ENCODE results near the gene CORO7. TPM values are rescaled to one million over a fixed set of nuclear protein-coding genes. Genes with fewer than 3 reads are reported as not detected.
"Not testable (repeated sequence)": the region's sequence is repeated elsewhere in the genome, so short reads cannot be mapped to it uniquely, and the experiment has no call there.

The CORO7 gene
- total and polyA plus RNA-seq, 7 experiments from 2014 or later, result 29.6 to 572 (median 141) TPM

GRCh38 chr16:4344300-4344982 lies 72.0 kb downstream of the CORO7 start:
- not testable (repeated sequence) for H3K4me3 Mint-ChIP-seq
- peaks cover 4 to 45% (median 27%) of the 10 kb centered on the region in 7 donors for H3K4me1 Mint-ChIP-seq
- POLR2A ChIA-PET, result interaction anchor here (0.6 kb wide), 1 partner anchor 84 kb away, joined by 3 read pairs; no protein-coding TSS in a partner anchor

GRCh38 chr16:4342866-4343744 lies 73.3 kb downstream of the CORO7 start:
- H3K9me3 ChIP-seq (ENCODE audit: control insufficient read depth in 2 of 3, low read length in 3 of 3), result no peaks in the 10 kb centered on the region
- Mint-ChIP-seq H3K9me3 (peaks cover 0 to 2% (median 0%) of the 10 kb centered on the region in 11 donors), H3K27me3 (no peaks in the 10 kb centered on the region), H3K36me3 (peaks cover 0 to 3% (median 0%) of the 10 kb centered on the region in 5 donors), H3K4me3 (no peak overlapping the region), H3K4me1 (peaks cover 4 to 37% (median 22%) of the 10 kb centered on the region in 7 donors), H3K27ac (peak overlapping the region in 4 of 9 donors; percentile 47 to 73 (median 64))
- ChIA-PET CTCF (interaction anchor here (1.0 to 1.4 kb wide), 2 partner anchors 11 to 53 kb away, joined by 3 to 5 read pairs; no protein-coding TSS in a partner anchor), POLR2A (interaction anchor here (0.6 kb wide), 1 partner anchor 85 kb away, joined by 3 read pairs; no protein-coding TSS in a partner anchor)
- peaks cover 0 to 40% (median 0%) of the 10 kb centered on the region in 3 experiments for H3K36me3 ChIP-seq (ENCODE audit: control insufficient read depth in 2 of 3, insufficient read depth in 3 of 3, low read length in 3 of 3)
- no peaks in the 10 kb centered on the region for H3K27me3 ChIP-seq (ENCODE audit: control insufficient read depth in 2 of 2, insufficient read depth in 2 of 2, low read length in 2 of 2)
- DNase-seq (no peak), ATAC-seq (no peak)
- no peak overlapping the region for H3K4me3 ChIP-seq (ENCODE audit: low read length)
- no peaks in the 10 kb centered on the region for H3K4me1 ChIP-seq (ENCODE audit: control insufficient read depth in 2 of 2, insufficient read depth in 2 of 2, low read length in 2 of 2)
- no peak overlapping the region for H3K27ac ChIP-seq (ENCODE audit: low read depth, low read length)
- intact Hi-C loops (cut with micrococcal nuclease), result no loop called here

More at GRCh38 chr16:4344300-4344982, 72.0 kb downstream of the CORO7 start:
- H3K27me3 Mint-ChIP-seq; H3K4me3 ChIP-seq (ENCODE audit: low read length); intact Hi-C loops (cut with micrococcal nuclease); H3K9me3 Mint-ChIP-seq; DNase-seq; H3K9me3 ChIP-seq (ENCODE audit: control insufficient read depth in 2 of 3, low read length in 3 of 3); H3K36me3 Mint-ChIP-seq; ATAC-seq; H3K27me3 ChIP-seq (ENCODE audit: control insufficient read depth in 2 of 2, insufficient read depth in 2 of 2, low read length in 2 of 2); H3K4me1 ChIP-seq (ENCODE audit: control insufficient read depth in 2 of 2, insufficient read depth in 2 of 2, low read length in 2 of 2): not testable (repeated sequence)
- peaks cover 0 to 28% (median 0%) of the 10 kb centered on the region in 3 experiments for H3K36me3 ChIP-seq (ENCODE audit: control insufficient read depth in 2 of 3, insufficient read depth in 3 of 3, low read length in 3 of 3)
- CTCF ChIA-PET, result interaction anchor here (1.0 to 1.4 kb wide), 2 partner anchors 13 to 54 kb away, joined by 3 to 5 read pairs; no protein-coding TSS in a partner anchor
- peak overlapping the region in 6 of 9 donors; percentile 11 to 68 (median 48) for H3K27ac Mint-ChIP-seq
- H3K27ac ChIP-seq (ENCODE audit: low read depth, low read length), result peak overlapping the region; percentile 40

- CTCF ChIA-PET, result interaction anchor here (1.2 to 1.4 kb wide), 4 partner anchors 11 to 368 kb away, joined by 3 to 5 read pairs (median 4); no protein-coding TSS in a partner anchor
- no peaks in the 10 kb centered on the region for H3K4me1 ChIP-seq (ENCODE audit: control insufficient read depth in 2 of 2, insufficient read depth in 2 of 2, low read length in 2 of 2)
- H3K36me3 ChIP-seq (ENCODE audit: control insufficient read depth in 2 of 3, insufficient read depth in 3 of 3, low read length in 3 of 3), result peaks cover 0 to 34% (median 0%) of the 10 kb centered on the region in 3 experiments
- H3K4me1 Mint-ChIP-seq, result peaks cover 0 to 23% (median 12%) of the 10 kb centered on the region in 7 donors
- H3K9me3 Mint-ChIP-seq, result peaks cover 0 to 2% (median 0%) of the 10 kb centered on the region in 11 donors
- no peak for ATAC-seq
- no peak overlapping the region for H3K27ac ChIP-seq (ENCODE audit: low read depth, low read length)
- intact Hi-C loops (cut with micrococcal nuclease), result no loop called here
- no peaks in the 10 kb centered on the region for H3K9me3 ChIP-seq (ENCODE audit: control insufficient read depth in 2 of 3, low read length in 3 of 3)
- H3K27me3 ChIP-seq (ENCODE audit: control insufficient read depth in 2 of 2, insufficient read depth in 2 of 2, low read length in 2 of 2), result no peaks in the 10 kb centered on the region
- DNase-seq, result no peak
- no peak overlapping the region for H3K4me3 ChIP-seq (ENCODE audit: low read length)
- no peak overlapping the region for H3K4me3 Mint-ChIP-seq
- H3K27me3 Mint-ChIP-seq, result no peaks in the 10 kb centered on the region
- H3K36me3 Mint-ChIP-seq, result peaks cover 0 to 3% (median 0%) of the 10 kb centered on the region in 5 donors
- H3K27ac Mint-ChIP-seq, result no peak overlapping the region
- POLR2A ChIA-PET, result no interaction called here
Observed at GRCh38 chr16:4341250-4341649, 75.1 kb downstream of the CORO7 start.

- Histone ChIP-seq H3K9me3 (ENCODE audit: control insufficient read depth in 2 of 3, low read length in 3 of 3) (no peaks in the 10 kb centered on the region), H3K4me3 (ENCODE audit: low read length) (no peak overlapping the region), H3K36me3 (ENCODE audit: control insufficient read depth in 2 of 3, insufficient read depth in 3 of 3, low read length in 3 of 3) (peaks cover 0 to 34% (median 0%) of the 10 kb centered on the region in 3 experiments), H3K4me1 (ENCODE audit: control insufficient read depth in 2 of 2, insufficient read depth in 2 of 2, low read length in 2 of 2) (no peaks in the 10 kb centered on the region), H3K27ac (ENCODE audit: low read depth, low read length) (no peak overlapping the region), H3K27me3 (ENCODE audit: control insufficient read depth in 2 of 2, insufficient read depth in 2 of 2, low read length in 2 of 2) (no peaks in the 10 kb centered on the region)
- peaks cover 0 to 15% (median 6%) of the 10 kb centered on the region in 7 donors for H3K4me1 Mint-ChIP-seq
- no peak overlapping the region for H3K27ac Mint-ChIP-seq
- H3K9me3 Mint-ChIP-seq, result peaks cover 0 to 2% (median 0%) of the 10 kb centered on the region in 11 donors
- DNase-seq, result no peak
- no peaks in the 10 kb centered on the region for H3K27me3 Mint-ChIP-seq
- H3K4me3 Mint-ChIP-seq, result no peak overlapping the region
- intact Hi-C loops (cut with micrococcal nuclease), result no loop called here
- ChIA-PET POLR2A (interaction anchor here (0.6 kb wide), 1 partner anchor 353 kb away, joined by 3 read pairs; no protein-coding TSS in a partner anchor), CTCF (interaction anchor here (1.2 to 1.3 kb wide), 2 partner anchors 10 to 368 kb away, joined by 3 to 5 read pairs; no protein-coding TSS in a partner anchor)
- ATAC-seq, result no peak
- peaks cover 0 to 3% (median 0%) of the 10 kb centered on the region in 5 donors for H3K36me3 Mint-ChIP-seq
Observed at GRCh38 chr16:4340443-4340842, 76.0 kb downstream of the CORO7 start.

GRCh38 chr16:4339909-4340308 lies 76.5 kb downstream of the CORO7 start:
- ChIA-PET POLR2A (interaction anchor here (0.5 kb wide), 1 partner anchor 51 kb away, joined by 3 read pairs; no protein-coding TSS in a partner anchor), CTCF (interaction anchor here (1.2 kb wide), 1 partner anchor 10 kb away, joined by 5 read pairs; no protein-coding TSS in a partner anchor)
- H3K9me3 ChIP-seq (ENCODE audit: control insufficient read depth in 2 of 3, low read length in 3 of 3), result no peaks in the 10 kb centered on the region
- ATAC-seq, result no peak
- H3K4me3 Mint-ChIP-seq, result no peak overlapping the region
- no peaks in the 10 kb centered on the region for H3K27me3 ChIP-seq (ENCODE audit: control insufficient read depth in 2 of 2, insufficient read depth in 2 of 2, low read length in 2 of 2)
- peaks cover 0 to 3% (median 0%) of the 10 kb centered on the region in 5 donors for H3K36me3 Mint-ChIP-seq
- peaks cover 0 to 32% (median 0%) of the 10 kb centered on the region in 3 experiments for H3K36me3 ChIP-seq (ENCODE audit: control insufficient read depth in 2 of 3, insufficient read depth in 3 of 3, low read length in 3 of 3)
- no peak overlapping the region for H3K4me3 ChIP-seq (ENCODE audit: low read length)
- H3K4me1 Mint-ChIP-seq, result peaks cover 0 to 10% (median 5%) of the 10 kb centered on the region in 7 donors
- H3K27ac ChIP-seq (ENCODE audit: low read depth, low read length), result no peak overlapping the region
- H3K27me3 Mint-ChIP-seq, result no peaks in the 10 kb centered on the region
- intact Hi-C loops (cut with micrococcal nuclease), result no loop called here
- DNase-seq, result no peak
- H3K4me1 ChIP-seq (ENCODE audit: control insufficient read depth in 2 of 2, insufficient read depth in 2 of 2, low read length in 2 of 2), result no peaks in the 10 kb centered on the region
- no peak overlapping the region for H3K27ac Mint-ChIP-seq
- peaks cover 0 to 2% (median 0%) of the 10 kb centered on the region in 11 donors for H3K9me3 Mint-ChIP-seq

GRCh38 chr16:4339455-4339854 lies 76.9 kb downstream of the CORO7 start:
- no peak for ATAC-seq
- no peak for DNase-seq
- Histone ChIP-seq H3K9me3 (ENCODE audit: control insufficient read depth in 2 of 3, low read length in 3 of 3) (no peaks in the 10 kb centered on the region), H3K27ac (ENCODE audit: low read depth, low read length) (no peak overlapping the region), H3K36me3 (ENCODE audit: control insufficient read depth in 2 of 3, insufficient read depth in 3 of 3, low read length in 3 of 3) (peaks cover 0 to 32% (median 0%) of the 10 kb centered on the region in 3 experiments), H3K27me3 (ENCODE audit: control insufficient read depth in 2 of 2, insufficient read depth in 2 of 2, low read length in 2 of 2) (no peaks in the 10 kb centered on the region), H3K4me3 (ENCODE audit: low read length) (no peak overlapping the region), H3K4me1 (ENCODE audit: control insufficient read depth in 2 of 2, insufficient read depth in 2 of 2, low read length in 2 of 2) (no peaks in the 10 kb centered on the region)
- ChIA-PET CTCF (no interaction called here), POLR2A (interaction anchor here (0.5 kb wide), 1 partner anchor 50 kb away, joined by 3 read pairs; no protein-coding TSS in a partner anchor)
- H3K4me1 Mint-ChIP-seq, result peaks cover 0 to 6% (median 2%) of the 10 kb centered on the region in 7 donors
- peak overlapping the region in 2 of 9 donors; percentile 5 to 55 for H3K27ac Mint-ChIP-seq
- no peaks in the 10 kb centered on the region for H3K27me3 Mint-ChIP-seq
- intact Hi-C loops (cut with micrococcal nuclease), result no loop called here
- H3K36me3 Mint-ChIP-seq, result peaks cover 0 to 3% (median 0%) of the 10 kb centered on the region in 5 donors
- no peaks in the 10 kb centered on the region for H3K9me3 Mint-ChIP-seq
- H3K4me3 Mint-ChIP-seq, result no peak overlapping the region

All from naive thymus-derived CD4-positive, alpha-beta T cell (primary cell).